HG02588 (cell line): ENCODE measurements around the gene COL20A1.

Experiments used
- ATAC-seq: cut with Tn5 transposase; IDR thresholded peaks from one replicate; pipeline ENCODE4 v1.9.1; 2021; ENCODE audit warnings: mild to moderate bottlenecking, moderate library complexity; ENCODE audit not compliant: unreplicated experiment

Gene COL20A1

GRCh38 chr20:63317601-63318291 is 24.8 kb downstream of the COL20A1 start:
- no peak for ATAC-seq

- ATAC-seq = no peak
These were observed 25.6 kb downstream of the COL20A1 start for GRCh38 chr20:63318391-63319163.

GRCh38 chr20:63319164-63320040 is 26.4 kb downstream of the COL20A1 start:
- no peak for ATAC-seq

GRCh38 chr20:63320041-63320511 is 27.1 kb downstream of the COL20A1 start:
- ATAC-seq = no peak

GRCh38 chr20:63320616-63321147 is 27.7 kb downstream of the COL20A1 start:
- no peak for ATAC-seq

- no peak for ATAC-seq
These were observed 28.3 kb downstream of the COL20A1 start for GRCh38 chr20:63321148-63321831.

- no peak for ATAC-seq
These were observed 29.4 kb downstream of the COL20A1 start for GRCh38 chr20:63322146-63322932.

GRCh38 chr20:63322933-63323273 is 29.9 kb downstream of the COL20A1 start:
- no peak for ATAC-seq

- no peak for ATAC-seq
These were observed 30.5 kb downstream of the COL20A1 start for GRCh38 chr20:63323357-63323981.

- ATAC-seq = no peak
These were observed 32.1 kb downstream of the COL20A1 start for GRCh38 chr20:63325021-63325471.

- no peak for ATAC-seq
These were observed 32.7 kb downstream of the COL20A1 start for GRCh38 chr20:63325554-63326313.

- no peak for ATAC-seq
These were observed 33.6 kb downstream of the COL20A1 start for GRCh38 chr20:63326314-63327230.

GRCh38 chr20:63327231-63327745 is 34.3 kb downstream of the COL20A1 start:
- ATAC-seq = no peak

GRCh38 chr20:63328026-63328700 is 35.2 kb downstream of the COL20A1 start:
- no peak for ATAC-seq

GRCh38 chr20:63328718-63329275 is 35.8 kb downstream of the COL20A1 start:
- no peak for ATAC-seq

- no peak for ATAC-seq
These were observed 36.5 kb downstream of the COL20A1 start for GRCh38 chr20:63329331-63330083.
